Calu3 (cell line): ENCODE results near the gene TMEM72. TPM values are rescaled to one million over a fixed set of nuclear protein-coding genes. Genes with fewer than 3 reads are reported as not detected.

Experiments
- BruUV-seq: library from RNA; stranded (reverse); fragments of 400-500 nt; replicated peaks from 2 replicates; lab custom pipeline; 2021; lab: Mats Ljungman, UMichigan
- CTCF ChIA-PET: fragments of 300-600 bp; sonication (Branson Sonifier 250); formaldehyde crosslinking; loops from one replicate; lab custom pipeline; 2022; ENCODE audit warnings: antibody characterized with exemption; lab: Charles Lee
- DNase-seq: peaks from one replicate; pipeline ENCODE4 v3.0.0; 2022
- H3K27ac Mint-ChIP-seq: one replicate; pipeline ENCODE4 v1.8.0; 2022; ENCODE audit warnings: mixed read lengths; ENCODE audit not compliant: unreplicated experiment
- H3K27me3 Mint-ChIP-seq: one replicate; pipeline ENCODE4 v1.8.0; 2022; ENCODE audit warnings: mixed read lengths; ENCODE audit not compliant: unreplicated experiment
- H3K36me3 Mint-ChIP-seq: one replicate; pipeline ENCODE4 v1.8.0; 2022; ENCODE audit warnings: mild to moderate bottlenecking, moderate library complexity, mixed read lengths; ENCODE audit not compliant: insufficient read depth, unreplicated experiment
- H3K4me1 Mint-ChIP-seq: one replicate; pipeline ENCODE4 v1.8.0; 2022; ENCODE audit warnings: mild to moderate bottlenecking, low read depth, mixed read lengths; ENCODE audit not compliant: unreplicated experiment
- H3K4me3 Mint-ChIP-seq: one replicate; pipeline ENCODE4 v1.8.0; 2022; ENCODE audit warnings: mild to moderate bottlenecking, low read depth, moderate library complexity, mixed read lengths; ENCODE audit not compliant: unreplicated experiment
- H3K9me3 Mint-ChIP-seq: one replicate; pipeline ENCODE4 v1.8.0; 2022; ENCODE audit warnings: low read depth, mixed read lengths; ENCODE audit not compliant: unreplicated experiment
- intact Hi-C: fragments of 100-400 bp; cut with micrococcal nuclease; formaldehyde crosslinking; loops from one replicate; pipeline ENCODE4 v1.10.0; 2022; ENCODE audit not compliant: unreplicated experiment
- total RNA-seq: library from RNA; stranded (reverse); gene quantifications from 2 replicates; pipeline ENCODE4 v1.2.3, GENCODE V29; 2022
- TF ChIP-seq, protein P1 (sequence below): fragments of 200-600 bp; IDR thresholded peaks from one replicate; pipeline ENCODE4 v1.8.0; 2022; ENCODE audit warnings: antibody characterized with exemption; ENCODE audit not compliant: unreplicated experiment

Gene TMEM72
- total RNA-seq, 1 experiment from 2014 or later = not detected

- H3K4me1 Mint-ChIP-seq = peaks cover 25% of the 10 kb centered on the region
- CTCF ChIA-PET = interaction anchor here (0.7 kb wide), 1 partner anchor 28 kb away, joined by 3 read pairs; no protein-coding TSS in a partner anchor
- BruUV-seq = no TSS peak
- DNase-seq = no peak
- intact Hi-C loops = no loop called here
- peak overlapping the region; percentile 76 for H3K4me3 Mint-ChIP-seq
- H3K27me3 Mint-ChIP-seq = no peaks in the 10 kb centered on the region
- H3K9me3 Mint-ChIP-seq = no peaks in the 10 kb centered on the region
- H3K27ac Mint-ChIP-seq = no peak overlapping the region
- peaks cover 24% of the 10 kb centered on the region for H3K36me3 Mint-ChIP-seq
- TF ChIP-seq, protein P1, sequence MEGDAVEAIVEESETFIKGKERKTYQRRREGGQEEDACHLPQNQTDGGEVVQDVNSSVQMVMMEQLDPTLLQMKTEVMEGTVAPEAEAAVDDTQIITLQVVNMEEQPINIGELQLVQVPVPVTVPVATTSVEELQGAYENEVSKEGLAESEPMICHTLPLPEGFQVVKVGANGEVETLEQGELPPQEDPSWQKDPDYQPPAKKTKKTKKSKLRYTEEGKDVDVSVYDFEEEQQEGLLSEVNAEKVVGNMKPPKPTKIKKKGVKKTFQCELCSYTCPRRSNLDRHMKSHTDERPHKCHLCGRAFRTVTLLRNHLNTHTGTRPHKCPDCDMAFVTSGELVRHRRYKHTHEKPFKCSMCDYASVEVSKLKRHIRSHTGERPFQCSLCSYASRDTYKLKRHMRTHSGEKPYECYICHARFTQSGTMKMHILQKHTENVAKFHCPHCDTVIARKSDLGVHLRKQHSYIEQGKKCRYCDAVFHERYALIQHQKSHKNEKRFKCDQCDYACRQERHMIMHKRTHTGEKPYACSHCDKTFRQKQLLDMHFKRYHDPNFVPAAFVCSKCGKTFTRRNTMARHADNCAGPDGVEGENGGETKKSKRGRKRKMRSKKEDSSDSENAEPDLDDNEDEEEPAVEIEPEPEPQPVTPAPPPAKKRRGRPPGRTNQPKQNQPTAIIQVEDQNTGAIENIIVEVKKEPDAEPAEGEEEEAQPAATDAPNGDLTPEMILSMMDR = no peak
These were observed 49.5 kb downstream of the TMEM72 start for GRCh38 chr10:44960482-44961229.

- H3K4me1 Mint-ChIP-seq = peaks cover 30% of the 10 kb centered on the region
- H3K27me3 Mint-ChIP-seq = no peaks in the 10 kb centered on the region
- TF ChIP-seq, protein P1 = no peak
- no peak overlapping the region for H3K27ac Mint-ChIP-seq
- CTCF ChIA-PET = interaction anchor here (0.7 kb wide), 1 partner anchor 28 kb away, joined by 3 read pairs; no protein-coding TSS in a partner anchor
- no peaks in the 10 kb centered on the region for H3K9me3 Mint-ChIP-seq
- DNase-seq = no peak
- intact Hi-C loops = no loop called here
- no peak overlapping the region for H3K4me3 Mint-ChIP-seq
- H3K36me3 Mint-ChIP-seq = peaks cover 24% of the 10 kb centered on the region
- BruUV-seq = no TSS peak
These were observed 50.1 kb downstream of the TMEM72 start for GRCh38 chr10:44961230-44961571.

- Mint-ChIP-seq H3K4me1 (peaks cover 35% of the 10 kb centered on the region), H3K4me3 (no peak overlapping the region), H3K27me3 (no peaks in the 10 kb centered on the region), H3K27ac (no peak overlapping the region), H3K9me3 (no peaks in the 10 kb centered on the region), H3K36me3 (peaks cover 24% of the 10 kb centered on the region)
- TF ChIP-seq, protein P1 = no peak
- intact Hi-C loops = no loop called here
- no TSS peak for BruUV-seq
- DNase-seq = no peak
- CTCF ChIA-PET = no interaction called here
These were observed 51.0 kb downstream of the TMEM72 start for GRCh38 chr10:44961931-44962750.

DNA sequence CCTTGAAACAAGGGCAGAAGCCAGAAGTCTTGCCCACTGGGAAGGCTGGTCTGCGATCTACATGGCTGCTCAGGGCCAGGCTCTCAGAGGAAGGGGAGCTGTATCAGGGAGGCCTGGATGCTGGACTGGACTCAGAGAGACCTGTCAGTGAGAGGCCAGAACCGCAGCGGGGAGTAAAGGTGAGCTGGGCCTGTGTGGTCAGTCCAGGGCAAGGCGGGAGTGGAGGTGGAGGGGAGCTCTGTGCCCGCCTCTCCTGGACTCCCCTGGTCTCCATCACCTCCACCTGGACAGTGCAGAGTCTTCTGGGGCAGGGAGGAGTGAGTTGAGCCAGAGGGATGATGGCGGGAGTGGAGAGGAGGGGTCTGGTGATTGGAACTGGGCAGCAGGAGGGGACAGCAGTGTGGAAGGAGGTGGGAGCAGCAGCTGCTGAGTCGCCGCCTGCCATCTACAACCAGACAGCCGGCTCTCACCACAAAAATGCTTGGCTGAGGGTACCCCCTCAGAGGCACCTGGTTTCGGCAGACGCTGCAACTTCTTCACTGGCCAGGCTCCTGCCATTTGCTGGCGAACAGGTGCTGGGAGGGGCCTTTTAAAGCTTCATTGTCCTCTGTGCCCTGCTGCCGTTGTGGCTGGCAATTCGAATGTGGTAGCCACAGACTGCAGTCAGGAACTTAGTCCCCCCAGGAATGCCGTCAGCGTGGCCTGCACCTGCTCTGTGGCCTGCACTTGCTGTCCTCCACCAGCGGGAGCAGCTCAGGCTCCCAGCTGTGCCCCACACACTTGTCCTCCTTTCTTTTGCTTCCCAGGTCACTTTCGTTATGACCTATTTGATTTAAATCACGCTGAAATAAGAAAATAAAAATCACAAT lies 52.0 kb downstream of the TMEM72 start:
- BruUV-seq = no TSS peak
- CTCF ChIA-PET = interaction anchor here (1.2 kb wide), 1 partner anchor 13 kb away, joined by 5 read pairs; no protein-coding TSS in a partner anchor
- Mint-ChIP-seq H3K4me1 (peaks cover 31% of the 10 kb centered on the region), H3K27me3 (no peaks in the 10 kb centered on the region), H3K9me3 (no peaks in the 10 kb centered on the region), H3K4me3 (no peak overlapping the region), H3K36me3 (peaks cover 24% of the 10 kb centered on the region), H3K27ac (no peak overlapping the region)
- TF ChIP-seq, protein P1 = no peak
- no peak for DNase-seq
- intact Hi-C loops = no loop called here
